Left ventricle myocardium superior (tissue), 1 donor: ENCODE results near the gene MCIDAS. TPM values are rescaled to one million over a fixed set of nuclear protein-coding genes. Genes with fewer than 3 reads are reported as not detected.

Experiments used
- ATAC-seq: fragments of 200-7000 bp; cut with Tn5 transposase; one replicate; pipeline ENCODE4 v1.9.1; 2020; ENCODE audit warnings: mild to moderate bottlenecking, moderate library complexity
- DNase-seq: peaks from one replicate; pipeline ENCODE4 v3.0.0-alpha.2; 2020
- intact Hi-C: fragments of 100-400 bp; cut with micrococcal nuclease; formaldehyde crosslinking; loops from one replicate; pipeline ENCODE4 v1.11.0; 2022
- microRNA-seq: library from miRNA; unstranded; fragments of <30 nt; microRNA quantifications from one replicate; pipeline ENCODE4 v1.2.0, GENCODE V29; 2020; ENCODE audit warnings: borderline number of aligned reads
- total RNA-seq: library from RNA; stranded (reverse); fragmentation: NEBNext Ultra II Directional; extraction: Animal tissue kit (Norgen Biotek cat#: 25700); gene quantifications from one replicate; pipeline ENCODE4 v1.2.1, GENCODE V29; 2021
- donor health status: DM: no; HTN: yes; CAD: no; lungs with severe emphysema.

MCIDAS gene
- total RNA-seq, 1 donor from 2014 or later: not detected

DNA sequence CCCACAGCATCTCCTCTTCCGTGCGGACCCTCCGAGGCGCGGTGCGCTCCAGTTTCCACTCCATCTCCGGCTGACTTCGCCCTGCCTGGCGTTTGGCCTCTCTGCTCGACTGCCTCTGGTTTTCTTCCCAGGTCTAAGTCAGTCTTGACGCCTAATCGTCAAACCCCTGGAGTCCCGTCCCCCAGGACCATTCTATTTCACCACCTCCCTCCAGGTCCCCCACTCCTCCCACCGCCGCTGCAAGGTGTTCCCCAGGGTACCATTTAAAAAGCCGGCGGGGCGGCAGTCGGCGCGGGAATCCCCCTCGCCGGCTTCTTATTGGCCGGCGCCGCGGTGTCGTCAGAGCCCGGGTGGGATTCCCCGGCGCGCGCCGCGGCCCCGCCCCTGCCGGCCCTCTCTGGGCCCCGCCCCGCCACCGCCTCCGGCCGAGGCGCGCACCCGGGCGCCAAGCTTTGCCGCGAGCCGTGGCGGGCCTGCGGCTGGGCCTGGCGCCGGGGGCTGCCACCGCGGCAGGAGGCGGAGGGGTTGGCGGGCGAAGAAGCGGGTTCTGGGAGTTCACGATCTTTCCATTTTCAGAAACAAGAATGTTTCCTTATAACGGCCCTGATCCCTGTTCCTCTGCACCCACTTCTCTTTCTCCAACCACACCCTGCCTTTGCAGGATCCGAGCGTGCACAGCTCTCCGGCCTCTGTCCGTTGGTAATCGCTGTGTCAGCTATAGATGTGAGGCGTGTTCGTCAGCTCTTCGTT is 54.0 kb downstream of the MCIDAS start, which contains the start of gene CDC20B:
CDC20B (minus strand) TSS at position 241 of the 750 bp plus-strand sequence; CDS start at position 64, 177 bp downstream.
- DNase-seq (peak; percentile 87), ATAC-seq (peak; percentile 98)
- intact Hi-C loops: loop anchor here (10.0 kb wide), 1 partner anchor 52 kb away; the partner anchor contains the start of gene MCIDAS

DNA sequence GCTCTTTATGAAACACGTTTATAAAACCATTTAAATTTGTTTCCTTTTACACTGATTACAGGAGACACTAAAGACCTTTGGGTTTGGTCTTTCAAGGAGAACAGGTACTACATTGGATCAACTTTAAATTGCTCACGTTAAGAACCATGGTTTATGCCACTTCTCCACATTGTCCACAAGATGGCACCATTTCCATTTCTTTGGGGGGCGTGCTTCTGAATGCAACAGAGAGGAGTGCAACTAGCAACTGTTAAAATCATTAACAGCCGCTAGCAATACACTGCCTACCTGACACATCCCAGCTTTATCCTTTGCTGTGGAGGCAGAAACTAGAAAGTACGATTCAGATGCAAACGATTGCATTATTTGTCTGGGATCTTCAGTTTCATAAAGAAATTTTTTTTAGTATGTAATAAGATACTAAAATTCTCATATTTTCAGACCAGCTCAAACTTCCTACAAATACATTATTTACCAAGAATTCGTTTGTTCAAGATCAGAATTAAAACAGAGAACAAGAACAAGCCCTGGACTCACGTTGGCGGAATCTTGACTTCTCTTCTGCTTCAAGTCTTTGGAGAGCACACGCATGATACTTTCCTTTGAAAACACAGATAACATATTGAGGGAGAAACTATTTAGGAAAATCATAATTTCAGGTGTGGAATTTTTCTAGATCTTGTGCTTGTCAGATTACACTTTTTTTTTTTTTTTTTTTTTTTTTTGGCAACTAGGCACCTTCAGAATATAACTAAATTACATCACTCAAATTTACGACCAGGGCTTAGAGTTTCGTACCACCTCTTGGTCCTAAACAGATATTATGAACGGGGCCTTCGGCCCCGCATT is 54.8 kb downstream of the MCIDAS start:
- DNase-seq (no peak), ATAC-seq (peak; percentile 84)
- intact Hi-C loops: loop anchor here (10.0 kb wide), 1 partner anchor 53 kb away; the partner anchor contains the start of gene MCIDAS

DNA sequence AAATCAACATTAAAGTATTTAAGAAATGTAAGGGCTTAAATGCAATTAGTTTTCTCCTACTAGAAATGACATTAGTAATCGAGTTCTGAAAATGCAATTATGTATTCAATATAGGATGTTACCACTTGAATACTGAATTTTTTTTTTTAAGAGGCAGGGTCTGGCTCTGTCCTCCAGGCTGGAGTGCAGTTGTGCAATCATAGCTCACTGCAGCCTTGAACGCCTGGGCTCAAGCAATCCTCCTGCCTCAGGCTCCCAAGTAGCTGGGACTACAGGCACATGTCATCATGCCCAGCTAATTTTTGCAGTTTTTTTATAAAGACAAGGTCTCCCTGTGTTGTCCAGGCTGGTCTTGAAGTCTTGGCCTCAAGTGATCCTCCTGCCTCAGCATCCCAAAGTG is 55.6 kb downstream of the MCIDAS start:
- intact Hi-C loops: loop anchor here (10.0 kb wide), 1 partner anchor 53 kb away; the partner anchor contains the start of gene MCIDAS
- DNase-seq: no peak
- ATAC-seq: no peak

Small RNA genes within 50 kb of the gene (microRNA-seq; reads per million reads assigned to microRNA genes)
- gene MIR449A (not detected), gene MIR449B (not detected), gene MIR449C (not detected)

Other genes starting within 250 kb of the MCIDAS start
- not detected for gene ESM1, start 241.7 kb downstream of the MCIDAS start, total RNA-seq
- gene GZMK, start 203.1 kb downstream of the MCIDAS start, total RNA-seq: 0.82 TPM
- 0.87 TPM for gene GZMA, start 124.7 kb downstream of the MCIDAS start, total RNA-seq
- gene GPX8, start 67.1 kb downstream of the MCIDAS start, total RNA-seq: 4.6 TPM
- not detected for gene CDC20B, start 54.1 kb downstream of the MCIDAS start, total RNA-seq
- gene CCNO, start 6.3 kb upstream of the MCIDAS start, total RNA-seq: not detected
- 20.7 TPM for gene DHX29, start 80.4 kb upstream of the MCIDAS start, total RNA-seq
- 69.9 TPM for gene MTREX, start 80.7 kb upstream of the MCIDAS start, total RNA-seq